SKM-1 (cell line): Measurements from ENCODE around the gene IFNGR2.
A peak's percentile ranks its signal among the peaks of the same experiment; 100 is the strongest.
"Not testable (repeated sequence)": the region's sequence is repeated elsewhere in the genome, so short reads cannot be mapped to it uniquely, and the experiment has no call there.

Source experiments
- DNase-seq: peaks from one replicate; lab custom pipeline; 2025; ENCODE audit not compliant: unreplicated experiment; lab: John Stamatoyannopoulos, UW

IFNGR2 gene

DNA sequence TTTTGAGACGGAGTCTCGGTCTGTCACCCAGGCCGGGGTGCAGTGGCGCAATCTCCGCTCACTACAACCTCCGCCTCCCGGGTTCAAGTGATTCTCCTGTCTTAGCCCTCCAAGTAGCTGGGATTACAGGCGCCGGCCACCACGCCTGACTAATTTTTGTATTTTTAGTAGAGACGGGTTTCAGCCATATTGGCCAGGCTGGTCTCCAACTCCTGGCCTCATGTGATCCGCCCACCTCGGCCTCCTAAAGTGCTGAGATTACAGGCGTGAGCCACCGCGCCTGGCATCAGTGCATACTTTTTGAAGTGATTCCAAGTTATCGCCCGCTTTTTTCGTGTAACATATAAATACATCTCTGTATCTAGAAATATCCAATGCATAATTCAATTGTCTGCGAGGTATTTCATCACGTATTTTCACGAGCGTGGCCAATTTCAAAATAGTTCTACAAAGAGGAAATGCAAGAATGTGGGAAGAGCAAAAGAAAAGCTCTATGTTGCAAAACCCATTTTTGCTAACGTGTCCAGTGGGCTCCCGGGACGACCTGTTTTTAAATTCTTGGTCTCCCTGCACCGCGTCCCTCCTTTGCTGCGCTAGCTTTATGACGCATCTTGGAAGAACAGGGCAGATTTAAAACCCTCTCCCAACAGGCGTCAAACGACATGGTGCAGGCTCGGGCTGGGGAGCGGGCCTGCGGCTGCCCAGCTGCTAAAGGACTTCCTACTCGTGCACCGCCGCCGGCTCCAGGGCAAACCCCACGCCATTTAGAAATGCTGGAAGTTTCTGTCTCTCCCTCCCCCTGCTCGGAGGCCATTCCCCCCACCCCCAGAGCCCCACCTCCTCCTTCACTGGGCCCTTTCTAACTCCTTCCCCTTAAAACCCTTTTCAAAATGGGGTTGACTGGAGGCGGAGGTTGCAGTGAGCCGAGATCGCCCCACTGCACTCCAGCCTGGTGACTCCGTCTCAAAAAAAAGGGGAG lies 923 bp upstream of the IFNGR2 start:
- DNase-seq: peak; percentile 89

- DNase-seq: no peak
Observed at GRCh38 chr21:33403786-33404585, 773 bp downstream of the IFNGR2 start.

DNA sequence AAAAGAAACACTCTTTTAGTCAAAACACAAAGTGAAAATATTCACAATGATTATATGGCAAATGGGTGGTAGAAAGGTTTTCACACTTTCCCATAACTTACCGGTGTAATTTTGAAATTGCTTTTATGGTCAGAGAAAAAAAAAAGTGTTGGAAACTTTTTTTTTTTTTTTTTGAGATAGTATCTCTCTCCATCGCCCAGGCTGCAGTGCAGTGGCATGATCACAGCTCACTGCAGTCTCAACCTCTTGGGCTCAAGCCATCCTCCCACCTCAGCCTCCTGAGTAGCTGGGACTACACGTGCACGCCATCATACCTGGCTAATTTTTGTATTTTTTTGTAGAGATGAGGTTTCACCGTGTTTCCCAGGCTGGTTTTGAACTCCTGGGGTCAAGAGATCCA lies 3.3 kb downstream of the IFNGR2 start:
- no peak for DNase-seq

DNA sequence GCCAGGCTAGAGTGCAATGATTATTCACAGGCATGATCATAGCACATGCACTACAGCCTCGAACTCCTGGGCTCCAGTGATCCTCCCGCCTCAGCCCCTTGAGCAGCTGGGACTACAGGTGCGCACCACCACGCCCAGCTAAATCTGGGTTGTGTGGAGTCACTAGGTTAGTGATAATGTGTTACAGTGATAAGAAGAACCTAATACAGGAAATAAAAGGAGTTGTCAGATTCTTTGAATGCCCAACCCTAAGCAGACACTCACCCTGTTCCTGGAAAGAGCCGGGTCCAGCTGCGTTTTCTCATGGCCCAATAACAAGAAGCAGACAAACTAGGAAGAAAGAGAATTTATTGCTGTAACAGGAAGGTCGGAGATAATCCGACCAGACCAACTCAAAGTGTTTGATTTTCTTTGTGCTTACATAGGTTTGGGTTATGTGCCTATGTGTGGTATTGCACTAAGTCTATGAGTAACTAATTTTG lies 8.8 kb downstream of the IFNGR2 start:
- DNase-seq: no peak

DNA sequence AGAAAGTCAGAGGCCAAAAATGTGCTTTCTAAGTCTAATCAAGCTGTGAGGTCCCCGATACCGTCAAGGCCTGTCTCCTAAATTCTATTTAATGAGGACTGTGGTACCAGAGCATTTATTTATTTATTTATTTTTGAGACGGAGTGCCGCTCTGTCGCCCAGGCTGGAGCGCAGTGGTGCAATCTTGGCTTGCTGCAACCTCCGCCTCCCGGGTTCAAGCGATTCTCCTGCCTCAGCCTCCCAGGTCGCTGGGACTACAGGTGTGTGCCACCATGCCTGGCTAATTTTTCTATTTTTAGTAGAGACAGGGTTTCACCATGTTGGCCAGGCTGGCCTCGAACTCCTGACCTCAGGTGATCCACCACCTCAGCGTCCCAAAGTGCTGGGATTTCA lies 9.2 kb downstream of the IFNGR2 start:
- not testable (repeated sequence) for DNase-seq

- DNase-seq: no peak
Observed at GRCh38 chr21:33412832-33413519, 9.8 kb downstream of the IFNGR2 start.

DNA sequence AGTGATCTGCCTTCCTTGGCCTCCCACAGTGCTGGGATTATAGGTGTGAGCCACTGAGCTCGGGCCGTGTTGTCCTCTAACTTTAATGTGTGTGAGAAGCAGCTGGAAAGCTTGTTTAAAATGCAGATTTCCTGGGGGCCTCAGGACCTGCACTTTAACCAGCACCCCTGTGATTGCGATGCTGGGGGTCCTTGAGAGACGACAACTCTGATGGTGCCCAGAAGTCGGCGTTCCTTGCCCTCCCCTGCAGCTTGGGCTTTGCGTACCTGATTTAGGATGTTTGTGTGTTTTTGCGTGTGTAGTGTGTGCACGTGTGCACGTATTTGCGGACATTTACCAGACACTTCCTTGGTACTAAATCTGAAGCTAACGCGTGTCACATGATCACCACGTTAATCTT lies 10.9 kb downstream of the IFNGR2 start:
- DNase-seq: no peak

DNA sequence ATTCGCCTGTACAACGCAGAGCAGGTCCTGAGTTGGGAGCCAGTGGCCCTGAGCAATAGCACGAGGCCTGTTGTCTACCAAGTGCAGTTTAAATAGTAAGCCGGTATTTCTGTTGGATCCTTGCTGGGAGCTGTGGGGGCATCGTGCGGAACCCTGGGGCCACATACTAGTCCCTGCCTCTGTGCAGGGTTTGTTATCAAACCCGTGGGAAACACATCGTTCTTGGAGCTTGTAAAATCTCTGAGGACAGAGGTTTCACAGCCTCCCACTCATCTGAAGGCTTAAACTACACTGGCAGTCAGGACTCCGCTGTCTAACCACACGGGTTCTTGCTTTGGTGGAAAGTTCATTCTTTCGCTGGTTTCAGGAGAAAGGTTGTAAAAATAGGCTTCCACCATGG lies 11.7 kb downstream of the IFNGR2 start:
- no peak for DNase-seq

DNA sequence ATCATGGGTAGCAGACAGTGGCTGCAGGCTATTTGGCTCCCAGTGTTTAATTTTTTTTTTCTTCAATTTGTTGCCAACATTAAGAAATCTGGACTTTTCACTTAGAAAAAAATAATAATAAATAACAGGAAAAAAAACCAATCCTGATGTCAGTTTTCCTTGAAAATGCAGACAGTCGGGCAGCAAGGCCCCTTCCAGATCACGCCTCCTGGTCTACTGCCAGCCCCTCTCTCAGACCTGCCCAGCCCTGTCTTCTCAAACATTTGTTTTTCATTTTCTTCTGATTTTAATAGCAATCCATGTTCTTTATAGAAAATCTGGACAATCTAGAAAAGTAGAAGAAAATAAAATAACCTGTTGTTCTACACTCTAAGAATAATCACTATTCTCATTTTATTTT lies 15.5 kb downstream of the IFNGR2 start:
- no peak for DNase-seq

GRCh38 chr21:33419538-33420123 lies 16.4 kb downstream of the IFNGR2 start:
- no peak for DNase-seq

- no peak for DNase-seq
Observed at GRCh38 chr21:33421713-33422393, 18.6 kb downstream of the IFNGR2 start.

DNA sequence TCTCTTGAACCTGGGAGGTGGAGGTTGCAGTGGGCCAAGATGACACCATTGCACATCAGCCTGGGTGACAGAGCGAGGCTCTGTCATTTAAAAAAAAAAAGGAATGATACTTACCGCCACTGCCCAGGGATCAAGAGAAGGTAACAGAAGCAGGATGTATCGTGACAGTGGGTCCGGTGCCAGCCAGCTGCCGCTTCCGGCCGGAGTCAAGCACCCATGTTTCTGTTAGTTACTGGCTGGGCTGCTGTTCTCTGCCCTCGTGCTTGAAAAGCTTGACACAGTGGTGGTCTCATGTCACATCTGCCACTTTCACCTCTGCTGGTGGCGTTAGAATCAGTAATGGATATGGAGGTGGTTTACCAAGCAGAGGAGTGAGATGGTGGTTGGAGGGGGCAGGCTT lies 21.0 kb downstream of the IFNGR2 start:
- no peak for DNase-seq

DNA sequence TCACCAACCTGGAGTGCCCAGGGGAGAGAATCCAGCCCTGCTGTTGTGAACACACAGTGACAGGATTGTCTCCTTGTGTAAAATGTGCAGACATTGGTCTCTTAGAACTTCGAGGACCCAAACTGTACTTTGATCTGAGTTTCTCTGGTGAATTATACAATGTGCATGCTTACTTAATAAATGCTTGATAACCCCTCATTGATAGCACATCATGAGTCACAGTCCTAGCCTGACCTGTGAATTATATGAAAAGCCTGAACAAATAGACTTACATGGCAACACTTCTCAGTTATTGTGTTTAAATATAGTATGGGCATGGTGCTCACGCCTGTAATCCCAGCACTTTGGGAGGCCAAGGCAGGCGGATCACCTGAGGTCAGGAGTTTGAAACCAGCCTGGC lies 22.6 kb downstream of the IFNGR2 start:
- no peak for DNase-seq

DNA sequence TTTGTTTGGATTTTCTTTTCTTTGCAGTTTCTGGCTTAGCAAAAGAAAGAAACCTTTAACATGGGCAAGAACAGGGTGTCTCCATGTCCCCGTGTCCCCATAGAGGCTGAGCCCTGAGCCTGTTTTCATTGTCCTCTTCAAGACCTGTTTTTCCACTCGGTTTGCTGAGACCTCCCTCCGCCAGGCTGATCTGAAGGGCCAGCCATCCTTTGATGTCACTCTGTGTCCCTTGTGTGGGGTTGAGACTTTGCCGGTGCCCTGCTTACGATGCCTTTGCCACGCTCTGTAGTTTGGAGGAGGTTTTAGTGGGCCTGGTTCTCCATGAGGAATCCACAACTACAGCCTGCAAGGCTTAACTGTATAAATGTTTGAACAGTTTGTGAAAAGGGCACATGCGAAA lies 23.8 kb downstream of the IFNGR2 start:
- no peak for DNase-seq

- no peak for DNase-seq
Observed at GRCh38 chr21:33428669-33429068, 25.5 kb downstream of the IFNGR2 start.

- DNase-seq: no peak
Observed at GRCh38 chr21:33430858-33431257, 27.6 kb downstream of the IFNGR2 start.

- DNase-seq: no peak
Observed at GRCh38 chr21:33432496-33432895, 29.3 kb downstream of the IFNGR2 start.

DNA sequence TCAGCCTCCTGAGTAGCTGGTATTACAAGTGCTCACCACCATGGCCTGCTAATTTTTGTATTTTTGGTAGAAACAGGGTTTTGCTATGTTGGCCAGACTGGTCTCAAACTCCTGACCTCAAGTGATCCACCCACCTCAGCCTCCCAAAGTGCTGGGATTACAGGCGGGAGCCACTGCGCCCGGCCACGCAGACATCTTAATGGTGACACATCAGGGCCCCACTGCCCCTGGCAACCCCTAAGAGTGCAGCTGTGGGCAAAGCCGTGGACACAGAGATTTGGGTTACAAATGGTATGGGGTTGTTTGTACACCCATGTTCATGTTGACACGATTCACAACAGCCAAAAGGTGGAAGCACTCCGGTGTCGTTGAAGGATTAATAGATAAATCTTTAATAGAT lies 29.8 kb downstream of the IFNGR2 start:
- DNase-seq: no peak

- DNase-seq: peak; percentile 66
Observed at GRCh38 chr21:33433425-33434114, 30.4 kb downstream of the IFNGR2 start.
